AG04449 (cell line): ENCODE data around the gene ETS1.

Source experiments
- CTCF ChIA-PET: fragments of 350-600 bp; formaldehyde crosslinking; extraction: SDS; loops from one replicate; lab custom pipeline; 2021; ENCODE audit warnings: antibody characterized with exemption; lab: Yijun Ruan, JAX
- POLR2A ChIA-PET: fragments of 400-600, 350-600 bp; formaldehyde crosslinking; extraction: SDS; loops from one replicate; lab custom pipeline; 2020; ENCODE audit warnings: antibody characterized with exemption, inconsistent platforms; lab: Yijun Ruan, JAX
- DNase-seq: peaks from one replicate; pipeline ENCODE4 v3.0.0-alpha.2; 2010; ENCODE audit warnings: low read depth, low spot score
- H3K4me3 ChIP-seq: 2 replicates; pipeline ENCODE4 v1.5.1; 2011; ENCODE audit warnings: low read depth, mild to moderate bottlenecking, control low read depth, low read length
- TF ChIP-seq, protein P1 (sequence below): IDR thresholded peaks from one replicate; pipeline ENCODE4 v1.5.1; 2011; ENCODE audit warnings: mild to moderate bottlenecking, moderate library complexity, low read length, control low read depth, inconsistent platforms; ENCODE audit not compliant: insufficient read depth; ENCODE audit errors: missing control alignments

The ETS1 gene

GRCh38 chr11:128599729-128600128 is 12.4 kb upstream of the ETS1 start:
- ChIA-PET CTCF (interaction anchor here (0.7 to 2.5 kb wide), 7 partner anchors 10 to 427 kb away, joined by 3 to 9 read pairs (median 3); no protein-coding TSS in a partner anchor), POLR2A (no interaction called here)
- no peak for DNase-seq

GRCh38 chr11:128598506-128599150 is 11.3 kb upstream of the ETS1 start:
- TF ChIP-seq, protein P1, sequence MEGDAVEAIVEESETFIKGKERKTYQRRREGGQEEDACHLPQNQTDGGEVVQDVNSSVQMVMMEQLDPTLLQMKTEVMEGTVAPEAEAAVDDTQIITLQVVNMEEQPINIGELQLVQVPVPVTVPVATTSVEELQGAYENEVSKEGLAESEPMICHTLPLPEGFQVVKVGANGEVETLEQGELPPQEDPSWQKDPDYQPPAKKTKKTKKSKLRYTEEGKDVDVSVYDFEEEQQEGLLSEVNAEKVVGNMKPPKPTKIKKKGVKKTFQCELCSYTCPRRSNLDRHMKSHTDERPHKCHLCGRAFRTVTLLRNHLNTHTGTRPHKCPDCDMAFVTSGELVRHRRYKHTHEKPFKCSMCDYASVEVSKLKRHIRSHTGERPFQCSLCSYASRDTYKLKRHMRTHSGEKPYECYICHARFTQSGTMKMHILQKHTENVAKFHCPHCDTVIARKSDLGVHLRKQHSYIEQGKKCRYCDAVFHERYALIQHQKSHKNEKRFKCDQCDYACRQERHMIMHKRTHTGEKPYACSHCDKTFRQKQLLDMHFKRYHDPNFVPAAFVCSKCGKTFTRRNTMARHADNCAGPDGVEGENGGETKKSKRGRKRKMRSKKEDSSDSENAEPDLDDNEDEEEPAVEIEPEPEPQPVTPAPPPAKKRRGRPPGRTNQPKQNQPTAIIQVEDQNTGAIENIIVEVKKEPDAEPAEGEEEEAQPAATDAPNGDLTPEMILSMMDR: no peak
- CTCF ChIA-PET: interaction anchor here (1.1 to 2.5 kb wide), 4 partner anchors 11 to 426 kb away, joined by 3 to 9 read pairs (median 6); partner anchors contain the start of gene ETS1
- no peak overlapping the region for H3K4me3 ChIP-seq
- no peak for DNase-seq
- POLR2A ChIA-PET: no interaction called here

More at GRCh38 chr11:128599729-128600128, 12.4 kb upstream of the ETS1 start:
- TF ChIP-seq, protein P1: no peak
- no peak overlapping the region for H3K4me3 ChIP-seq

DNA sequence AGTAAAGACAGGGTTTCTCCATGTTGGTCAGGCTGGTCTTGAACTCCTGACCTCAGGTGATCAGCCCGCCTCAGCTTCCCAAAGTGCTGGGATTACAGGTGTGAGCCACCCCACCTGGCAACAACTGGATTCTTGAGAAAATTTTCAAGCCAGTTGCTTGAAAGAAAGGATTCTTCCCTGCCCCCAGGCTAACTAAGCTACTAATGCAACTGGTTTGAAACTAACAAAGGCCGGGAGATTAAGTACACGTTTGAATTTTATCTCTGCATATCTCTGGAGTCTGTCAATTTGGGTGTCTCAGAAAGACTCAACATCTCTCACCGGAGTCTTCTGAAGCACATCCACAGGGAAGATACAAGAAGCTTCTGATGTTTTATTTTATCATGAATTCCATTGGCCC is 10.7 kb upstream of the ETS1 start:
- no peak overlapping the region for H3K4me3 ChIP-seq
- no peak for DNase-seq
- TF ChIP-seq, protein P1: no peak
- ChIA-PET CTCF (interaction anchor here (1.8 to 2.5 kb wide), 2 partner anchors 10 to 11 kb away, joined by 6 to 9 read pairs; partner anchors contain the start of gene ETS1), POLR2A (no interaction called here)

- CTCF ChIA-PET: no interaction called here
- POLR2A ChIA-PET: no interaction called here
- H3K4me3 ChIP-seq: no peak overlapping the region
- DNase-seq: no peak
- TF ChIP-seq, protein P1: no peak
Observed at GRCh38 chr11:128597209-128597608, 9.9 kb upstream of the ETS1 start.

- ChIA-PET POLR2A (no interaction called here), CTCF (no interaction called here)
- TF ChIP-seq, protein P1: no peak
- no peak for DNase-seq
- H3K4me3 ChIP-seq: no peak overlapping the region
Observed at GRCh38 chr11:128596250-128596649, 8.9 kb upstream of the ETS1 start.

GRCh38 chr11:128595775-128596174 is 8.4 kb upstream of the ETS1 start:
- POLR2A ChIA-PET: no interaction called here
- no peak for DNase-seq
- CTCF ChIA-PET: no interaction called here
- TF ChIP-seq, protein P1: no peak
- H3K4me3 ChIP-seq: no peak overlapping the region
